Measurements from ENCODE around the gene HM13. TPM values are rescaled to one million over a fixed set of nuclear protein-coding genes. Genes with fewer than 3 reads are reported as not detected.

The HM13 gene
- total and polyA plus RNA-seq, 9 of the 15 experiments (the other 6 are each of a cell fraction or from before 2014, with no cell fraction given), result 7.7 to 136 (median 74.5) TPM

DNA sequence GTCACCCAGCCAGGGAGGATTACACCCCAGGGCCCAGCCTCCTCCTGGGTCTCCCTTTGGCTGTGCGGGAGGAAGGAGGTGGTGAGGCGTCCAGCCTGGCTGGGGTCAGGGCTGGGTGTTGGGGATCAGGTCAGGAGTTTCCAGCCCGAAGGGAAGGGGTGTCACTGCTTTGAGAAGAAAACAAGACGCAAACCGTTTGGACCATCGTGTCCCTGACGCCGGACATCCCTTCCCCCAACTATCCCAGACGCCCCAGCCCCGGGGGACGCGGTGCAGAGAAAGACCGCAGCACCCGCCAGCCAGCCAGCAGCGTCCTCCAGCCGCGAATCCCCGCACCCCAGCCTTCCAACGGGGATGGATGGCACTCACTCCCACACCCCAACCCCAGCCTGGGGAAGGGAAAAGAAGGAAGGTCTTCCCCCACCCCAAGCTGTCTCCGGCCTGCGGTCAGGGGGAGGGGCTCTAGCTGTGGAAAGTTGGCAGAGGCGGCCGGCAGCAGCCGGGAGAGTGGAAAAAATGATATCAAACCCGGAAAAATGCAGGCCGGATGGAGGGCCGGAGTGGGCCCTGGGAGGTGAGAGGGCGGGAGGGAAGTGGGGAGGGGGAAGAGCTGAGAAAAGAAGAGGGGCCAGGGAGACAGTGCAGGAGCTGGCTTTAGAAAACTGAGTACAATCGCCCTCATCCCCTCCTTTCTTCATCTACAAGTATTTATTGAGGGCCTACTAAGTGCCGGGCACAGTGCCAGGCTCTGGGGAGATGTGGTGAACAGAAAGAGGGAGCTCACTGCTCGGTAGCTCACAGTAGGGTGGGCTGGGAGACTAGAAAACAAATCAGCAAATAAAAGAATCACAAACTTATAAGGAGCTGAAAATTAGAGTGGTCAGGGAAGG, 28.5 kb upstream of the HM13 start:
- peaks cover 11 to 14% of the 10 kb centered on the region in 2 experiments; a peak in 3 of 5 replicates for H3K4me1 ChIP-seq (replicated peaks in 1 of 2; ENCODE audit: control insufficient read depth in 2 of 2, insufficient read depth in 2 of 2, low read length in 2 of 2)
- peaks cover 4 to 20% of the 10 kb centered on the region in 2 experiments; a peak in 4 of 5 replicates for H3K27me3 ChIP-seq (ENCODE audit: control insufficient read depth in 2 of 2, insufficient read depth in 2 of 2, low read length in 2 of 2)
- H3K79me2 ChIP-seq (ENCODE audit: control insufficient read depth, insufficient read depth, low read length), result no peaks in the 10 kb centered on the region
- no peaks in the 10 kb centered on the region; the same call in 1 of the 2 replicates for H3K9me3 ChIP-seq (replicated peaks; ENCODE audit: control insufficient read depth, insufficient read depth, low read depth, low read length)
- peak overlapping the region; percentile 27 for H3K4me2 ChIP-seq (ENCODE audit: insufficient read depth, low read length)
- H3K9me1 ChIP-seq (ENCODE audit: control insufficient read depth, insufficient read depth, low read length), result no peaks in the 10 kb centered on the region
- no peak overlapping the region for H3K27ac ChIP-seq (ENCODE audit: extremely low read depth, low read depth, low read length)
- H4K20me1 ChIP-seq (replicated peaks; ENCODE audit: control insufficient read depth, insufficient read depth, low read length), result no peaks in the 10 kb centered on the region
- peak overlapping the region in 1 of 2 experiments; percentile 77; a peak in 2 of 4 replicates for H3K9ac ChIP-seq (ENCODE audit: insufficient read depth in 1 of 2, low read depth in 2 of 2, low read length in 2 of 2)
- CTCF ChIA-PET (ENCODE audit: low intra/inter-chr PET ratio), result no interaction called here
- no peak overlapping the region for H3K4me3 ChIP-seq
- peak; percentile 29 to 43 (median 36) for DNase-seq (ENCODE audit: extremely low read depth in 1 of 4, low spot score in 3 of 4)
- POLR2A ChIA-PET, result interaction anchor here (0.7 to 1.9 kb wide), 5 partner anchors 9 to 222 kb away, joined by 3 to 5 read pairs (median 4); partner anchors contain the start of gene DEFB124
- intact Hi-C loops (cut with micrococcal nuclease) (no loop called here), in situ Hi-C loops (cut with MboI) (no loop called here)
- peak overlapping the region; percentile 45; the same call in 1 of the 2 replicates for H2AFZ ChIP-seq (ENCODE audit: low read depth, low read length)
- BruUV-seq (replicated peaks), result no TSS peak
- 4% methylated on average over 23 of the region's 31 CpGs for WGBS (ENCODE audit: insufficient coverage, low coverage, missing lambda C conversion rate)
- peak; percentile 54 for ATAC-seq
- no peak for FAIRE-seq
- H3K36me3 ChIP-seq (ENCODE audit: control insufficient read depth, insufficient read depth, low read length), result no peaks in the 10 kb centered on the region
- TF ChIP-seq EP400 (IDR thresholded peaks at IDR 0.05) (no peak), DIDO1 (tag; IDR thresholded peaks at IDR 0.05; ENCODE audit: low read depth) (no peak), ZNF146 (CRISPR knock-in tag; IDR thresholded peaks at IDR 0.05; ENCODE audit: unreplicated experiment) (no peak), KAT7 (CRISPR knock-in tag; IDR thresholded peaks at IDR 0.05; ENCODE audit: borderline replicate concordance) (no peak), RFX7 (CRISPR knock-in tag; IDR thresholded peaks at IDR 0.05) (no peak), ETV5 (CRISPR knock-in tag; IDR thresholded peaks at IDR 0.05; ENCODE audit: low read depth) (no peak), CC2D1A (IDR thresholded peaks at IDR 0.05) (no peak), ZKSCAN3 (CRISPR knock-in tag; IDR thresholded peaks at IDR 0.05) (no peak), FOXM1 (IDR thresholded peaks at IDR 0.05; ENCODE audit: low read depth) (no peak), FOXM1 (CRISPR knock-in tag; IDR thresholded peaks at IDR 0.05; ENCODE audit: low read depth) (no peak), NR1H2 (CRISPR knock-in tag; IDR thresholded peaks at IDR 0.05) (no peak), HMGN3 (IDR thresholded peaks at IDR 0.05; ENCODE audit: borderline replicate concordance, extremely low read depth, insufficient read length, low read depth, low read length) (peak; percentile 35), NFIC (IDR thresholded peaks at IDR 0.05) (peak; percentile 59; the same call in 1 of the 2 replicates), ZKSCAN1 (IDR thresholded peaks at IDR 0.05; ENCODE audit: low read depth, low read length) (peak; percentile 94), MXD1 (CRISPR knock-in tag; IDR thresholded peaks at IDR 0.05; ENCODE audit: borderline replicate concordance, poor library complexity, severe bottlenecking) (no peak), ZNF764 (CRISPR knock-in tag; IDR thresholded peaks at IDR 0.05; ENCODE audit: low read depth) (no peak), MTA2 (IDR thresholded peaks at IDR 0.05; ENCODE audit: low read depth) (no peak), PPARD (CRISPR knock-in tag; IDR thresholded peaks at IDR 0.05) (no peak)
- TF ChIP-seq, protein P1, sequence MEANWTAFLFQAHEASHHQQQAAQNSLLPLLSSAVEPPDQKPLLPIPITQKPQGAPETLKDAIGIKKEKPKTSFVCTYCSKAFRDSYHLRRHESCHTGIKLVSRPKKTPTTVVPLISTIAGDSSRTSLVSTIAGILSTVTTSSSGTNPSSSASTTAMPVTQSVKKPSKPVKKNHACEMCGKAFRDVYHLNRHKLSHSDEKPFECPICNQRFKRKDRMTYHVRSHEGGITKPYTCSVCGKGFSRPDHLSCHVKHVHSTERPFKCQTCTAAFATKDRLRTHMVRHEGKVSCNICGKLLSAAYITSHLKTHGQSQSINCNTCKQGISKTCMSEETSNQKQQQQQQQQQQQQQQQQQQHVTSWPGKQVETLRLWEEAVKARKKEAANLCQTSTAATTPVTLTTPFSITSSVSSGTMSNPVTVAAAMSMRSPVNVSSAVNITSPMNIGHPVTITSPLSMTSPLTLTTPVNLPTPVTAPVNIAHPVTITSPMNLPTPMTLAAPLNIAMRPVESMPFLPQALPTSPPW (CRISPR knock-in tag; IDR thresholded peaks at IDR 0.05), result peak; percentile 72
